Lower leg skin (tissue), 3 donors: ENCODE measurements around the gene ABCA10.

ENCODE experiments used
- CTCF ChIP-seq, 3 donors: fragments of 450-650 bp; IDR thresholded peaks; one replicate each; pipeline ENCODE4 v1.5.1; 2016; ENCODE audit warnings: antibody characterized with exemption in 3 of 3, mild to moderate bottlenecking in 3 of 3, moderate library complexity in 2 of 3
- POLR2A ChIP-seq, 2 donors: fragments of 450-650 bp; IDR thresholded peaks; one replicate each; pipeline ENCODE4 v1.6.1; 2016 to 2017; ENCODE audit warnings: antibody characterized with exemption in 2 of 2, mild to moderate bottlenecking in 1 of 2, moderate library complexity in 1 of 2

- TF ChIP-seq CTCF (IDR thresholded peaks at IDR 0.05) (no peak), POLR2A (IDR thresholded peaks at IDR 0.05) (no peak)
These were observed 1.1 kb downstream of the ABCA10 start for GRCh38 chr17:69227541-69227940.
